GM12891 (cell line): ENCODE measurements around the gene GFOD1.

ENCODE experiments used
- POLR2A ChIP-seq: IDR thresholded peaks from 2 replicates; pipeline ENCODE4 v1.6.1; 2011; ENCODE audit warnings: low read depth, low read length, control low read depth
- POLR2AphosphoS5 ChIP-seq: IDR thresholded peaks from 2 replicates; pipeline ENCODE4 v1.6.1; 2011; ENCODE audit warnings: low read depth, low read length, control low read depth
- SPI1 ChIP-seq: IDR thresholded peaks from 2 replicates; pipeline ENCODE4 v1.6.1; 2011; ENCODE audit warnings: low read depth, low read length, control low read depth

GRCh38 chr6:13431059-13431656, 56.2 kb downstream of the GFOD1 start:
- TF ChIP-seq POLR2A (no peak), SPI1 (no peak), POLR2AphosphoS5 (no peak)
